IgD-negative memory B cell (primary cell): Measurements from ENCODE around the gene XKR7. TPM values are rescaled to one million over a fixed set of nuclear protein-coding genes. Genes with fewer than 3 reads are reported as not detected.

ENCODE experiments used
- H3K27ac Mint-ChIP-seq, 3 donors: one replicate each; pipeline ENCODE4 v1.8.0; 2020 to 2022; ENCODE audit warnings: mild to moderate bottlenecking in 3 of 3, mixed read lengths in 3 of 3, moderate library complexity in 1 of 3
- H3K27me3 Mint-ChIP-seq: one replicate; pipeline ENCODE4 v1.8.0; 2021; ENCODE audit warnings: mixed read lengths
- H3K36me3 Mint-ChIP-seq: one replicate; pipeline ENCODE4 v1.8.0; 2020; ENCODE audit warnings: mild to moderate bottlenecking, mixed read lengths
- H3K4me1 Mint-ChIP-seq, 3 donors: one replicate each; pipeline ENCODE4 v1.8.0; 2020 to 2022; ENCODE audit warnings: mixed read lengths in 3 of 3, mild to moderate bottlenecking in 1 of 3
- H3K4me3 Mint-ChIP-seq, 4 donors: one replicate each; pipeline ENCODE4 v1.8.0; 2020 to 2022; ENCODE audit warnings: mild to moderate bottlenecking in 4 of 4, mixed read lengths in 4 of 4, moderate library complexity in 3 of 4
- H3K9me3 Mint-ChIP-seq, 3 donors: one replicate each; pipeline ENCODE4 v1.8.0; 2020 to 2021; ENCODE audit warnings: mixed read lengths in 3 of 3, mild to moderate bottlenecking in 1 of 3
- polyA plus RNA-seq: library from polyadenylated mRNA; unstranded; fragments of 300-500 nt; fragmentation: Illumina TruSeq; gene quantifications from one replicate; pipeline ENCODE4 v1.2.3, GENCODE V29; 2021

Gene XKR7
- polyA plus RNA-seq, 1 donor from 2014 or later = not detected

GRCh38 chr20:32050324-32050841, 82.4 kb downstream of the XKR7 start:
- Mint-ChIP-seq H3K27me3 (peaks cover 9% of the 10 kb centered on the region), H3K4me1 (peaks cover 19 to 24% (median 23%) of the 10 kb centered on the region in 3 donors), H3K27ac (peak overlapping the region in 1 of 3 donors; percentile 78), H3K4me3 (peak overlapping the region in 3 of 4 donors; percentile 60 to 83 (median 63)), H3K9me3 (no peaks in the 10 kb centered on the region), H3K36me3 (peaks cover 2% of the 10 kb centered on the region)

- Mint-ChIP-seq H3K27me3 (peaks cover 9% of the 10 kb centered on the region), H3K4me1 (peaks cover 19 to 24% (median 23%) of the 10 kb centered on the region in 3 donors), H3K27ac (peak overlapping the region; percentile 78 to 96 (median 88)), H3K36me3 (peaks cover 2% of the 10 kb centered on the region), H3K9me3 (no peaks in the 10 kb centered on the region), H3K4me3 (peak overlapping the region; percentile 83 to 96 (median 92))
Measured at GRCh38 chr20:32050851-32051556, 83.1 kb downstream of the XKR7 start.

- peaks cover 2% of the 10 kb centered on the region for H3K36me3 Mint-ChIP-seq
- peak overlapping the region; percentile 83 to 96 (median 92) for H3K4me3 Mint-ChIP-seq
- no peaks in the 10 kb centered on the region for H3K9me3 Mint-ChIP-seq
- peaks cover 19 to 25% (median 23%) of the 10 kb centered on the region in 3 donors for H3K4me1 Mint-ChIP-seq
- H3K27ac Mint-ChIP-seq = peak overlapping the region; percentile 78 to 96 (median 88)
- H3K27me3 Mint-ChIP-seq = peaks cover 11% of the 10 kb centered on the region
Measured at GRCh38 chr20:32051720-32052089, 83.8 kb downstream of the XKR7 start.

- H3K4me1 Mint-ChIP-seq = peaks cover 19 to 30% (median 23%) of the 10 kb centered on the region in 3 donors
- peaks cover 2% of the 10 kb centered on the region for H3K36me3 Mint-ChIP-seq
- H3K4me3 Mint-ChIP-seq = peak within 1 kb of the TSS; percentile 83 to 96 (median 92)
- H3K9me3 Mint-ChIP-seq = no peaks in the 10 kb centered on the region
- H3K27ac Mint-ChIP-seq = peak within 1 kb of the TSS; percentile 78 to 96 (median 88)
- H3K27me3 Mint-ChIP-seq = peaks cover 11% of the 10 kb centered on the region
Measured at GRCh38 chr20:32052090-32052777, 84.3 kb downstream of the XKR7 start, which contains the start of gene HCK. Gene HCK (plus strand): TSS chr20:32052242.

- Mint-ChIP-seq H3K36me3 (peaks cover 2% of the 10 kb centered on the region), H3K27ac (peak overlapping the region; percentile 57 to 63 (median 59)), H3K9me3 (no peaks in the 10 kb centered on the region), H3K4me1 (peaks cover 19 to 31% (median 23%) of the 10 kb centered on the region in 3 donors), H3K4me3 (peak overlapping the region; percentile 83 to 96 (median 92)), H3K27me3 (peaks cover 11% of the 10 kb centered on the region)
Measured at GRCh38 chr20:32052778-32053362, 84.9 kb downstream of the XKR7 start.

Other genes with a start within 250 kb of the XKR7 start
- 9.8 TPM for gene BCL2L1, start 245.3 kb upstream of the XKR7 start, polyA plus RNA-seq
- 0.49 TPM for gene TPX2, start 228.9 kb upstream of the XKR7 start, polyA plus RNA-seq
- gene MYLK2, start 148.8 kb upstream of the XKR7 start, polyA plus RNA-seq = not detected
- gene FOXS1, start 122.5 kb upstream of the XKR7 start, polyA plus RNA-seq = not detected
- not detected for gene DUSP15, start 97.6 kb upstream of the XKR7 start, polyA plus RNA-seq
- not detected for gene TTLL9, start 97.5 kb upstream of the XKR7 start, polyA plus RNA-seq
- gene PDRG1, start 16.1 kb upstream of the XKR7 start, polyA plus RNA-seq = 26.5 TPM
- not detected for gene CCM2L, start 42.3 kb downstream of the XKR7 start, polyA plus RNA-seq
- 52.0 TPM for gene HCK, start 84.1 kb downstream of the XKR7 start, polyA plus RNA-seq
- 30.1 TPM for gene TM9SF4, start 141.6 kb downstream of the XKR7 start, polyA plus RNA-seq
- gene PLAGL2, start 239.6 kb downstream of the XKR7 start, polyA plus RNA-seq = 4.8 TPM
- gene POFUT1, start 239.7 kb downstream of the XKR7 start, polyA plus RNA-seq = 15.1 TPM